ENCODE data around the gene MEIKIN.

Gene MEIKIN

DNA sequence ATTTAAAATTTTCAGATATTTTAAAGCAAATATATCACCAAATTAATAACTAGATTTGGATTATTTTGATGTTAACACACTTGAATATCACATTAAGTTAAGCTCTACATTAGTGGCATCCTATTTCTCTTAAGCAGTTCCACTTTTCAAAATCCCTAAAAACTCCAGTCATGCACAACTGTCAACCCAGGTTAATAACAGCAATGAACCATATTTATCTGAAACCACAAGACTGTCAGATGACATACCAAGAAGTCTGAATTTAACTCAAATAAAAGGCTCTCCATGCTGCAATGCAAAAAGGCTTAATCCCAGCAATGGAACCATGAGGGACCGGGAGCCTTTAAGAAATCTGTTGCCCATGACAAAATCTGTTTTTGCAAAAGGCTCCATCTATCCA, 176.1 kb downstream of the MEIKIN start:
- TF ChIP-seq, protein P1, sequence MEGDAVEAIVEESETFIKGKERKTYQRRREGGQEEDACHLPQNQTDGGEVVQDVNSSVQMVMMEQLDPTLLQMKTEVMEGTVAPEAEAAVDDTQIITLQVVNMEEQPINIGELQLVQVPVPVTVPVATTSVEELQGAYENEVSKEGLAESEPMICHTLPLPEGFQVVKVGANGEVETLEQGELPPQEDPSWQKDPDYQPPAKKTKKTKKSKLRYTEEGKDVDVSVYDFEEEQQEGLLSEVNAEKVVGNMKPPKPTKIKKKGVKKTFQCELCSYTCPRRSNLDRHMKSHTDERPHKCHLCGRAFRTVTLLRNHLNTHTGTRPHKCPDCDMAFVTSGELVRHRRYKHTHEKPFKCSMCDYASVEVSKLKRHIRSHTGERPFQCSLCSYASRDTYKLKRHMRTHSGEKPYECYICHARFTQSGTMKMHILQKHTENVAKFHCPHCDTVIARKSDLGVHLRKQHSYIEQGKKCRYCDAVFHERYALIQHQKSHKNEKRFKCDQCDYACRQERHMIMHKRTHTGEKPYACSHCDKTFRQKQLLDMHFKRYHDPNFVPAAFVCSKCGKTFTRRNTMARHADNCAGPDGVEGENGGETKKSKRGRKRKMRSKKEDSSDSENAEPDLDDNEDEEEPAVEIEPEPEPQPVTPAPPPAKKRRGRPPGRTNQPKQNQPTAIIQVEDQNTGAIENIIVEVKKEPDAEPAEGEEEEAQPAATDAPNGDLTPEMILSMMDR (IDR thresholded peaks at IDR 0.05), result no peak

GRCh38 chr5:131767891-131768290, 177.6 kb downstream of the MEIKIN start:
- TF ChIP-seq, protein P1 (IDR thresholded peaks at IDR 0.05), result no peak

DNA sequence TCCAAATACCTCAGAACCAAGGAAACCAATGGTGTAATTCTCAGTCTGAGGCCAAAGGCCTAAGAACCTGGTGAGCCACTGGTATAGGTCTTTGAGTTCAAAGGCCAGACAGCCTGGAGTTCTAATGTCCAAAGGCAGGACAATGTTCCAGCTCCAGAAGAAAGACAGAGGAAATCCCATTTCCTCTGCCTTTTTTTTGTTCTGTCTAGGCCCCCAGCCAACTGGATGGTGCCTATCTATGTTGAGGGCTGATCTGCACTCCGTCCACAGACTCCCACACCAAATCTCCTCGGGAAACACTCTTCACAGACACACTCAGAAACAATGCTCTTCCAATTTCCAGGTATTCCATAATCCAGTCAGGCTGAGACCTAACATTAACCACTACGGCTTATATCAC, 178.8 kb downstream of the MEIKIN start:
- TF ChIP-seq, protein P1 (IDR thresholded peaks at IDR 0.05), result no peak

- TF ChIP-seq, protein P1 (IDR thresholded peaks at IDR 0.05), result no peak
These were observed 180.2 kb downstream of the MEIKIN start for GRCh38 chr5:131765261-131765660.

DNA sequence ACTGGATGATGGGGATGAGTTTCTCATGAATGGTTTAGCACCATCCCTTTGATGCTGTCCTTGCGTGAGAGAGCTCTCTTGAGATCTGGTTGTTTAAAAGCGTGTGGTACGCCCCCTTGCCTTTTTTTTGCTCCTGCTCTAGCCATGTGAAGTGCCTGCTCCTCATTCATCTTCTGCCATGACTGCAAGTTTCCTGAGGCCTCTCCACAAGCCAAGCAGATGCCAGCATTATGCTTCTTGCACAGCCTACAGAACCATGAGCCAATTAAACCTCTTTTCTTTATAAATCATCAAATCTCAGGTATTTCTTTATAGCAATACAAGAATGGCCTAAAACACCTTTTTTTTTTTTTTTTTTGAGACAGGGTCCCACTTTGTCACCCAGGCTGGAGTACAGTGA, 181.5 kb downstream of the MEIKIN start:
- TF ChIP-seq, protein P1 (IDR thresholded peaks at IDR 0.05), result no peak

- TF ChIP-seq, protein P1 (IDR thresholded peaks at IDR 0.05), result no peak
These were observed 184.7 kb downstream of the MEIKIN start for GRCh38 chr5:131760793-131761192.

- TF ChIP-seq, protein P1 (IDR thresholded peaks at IDR 0.05), result no peak
These were observed 185.8 kb downstream of the MEIKIN start for GRCh38 chr5:131759704-131760103.

GRCh38 chr5:131758520-131758900, 187.0 kb downstream of the MEIKIN start:
- TF ChIP-seq, protein P1 (IDR thresholded peaks at IDR 0.05), result no peak
